Vagina (tissue), 2 donors: ENCODE data around the gene CDC14A.

Source experiments
- CTCF ChIP-seq, 3 experiments: fragments of 450-650 bp in 2 of 3; fragments of 200-600 bp in 1 of 3; sonication (generic) in 1 of 3; IDR thresholded peaks; one replicate each; pipeline ENCODE4 v1.5.1; 2017 to 2019; ENCODE audit warnings: antibody characterized with exemption in 3 of 3, mild to moderate bottlenecking in 2 of 3, moderate library complexity in 2 of 3
- POLR2AphosphoS5 ChIP-seq, 2 donors: sonication (generic); formaldehyde crosslinking; IDR thresholded peaks; one replicate each; pipeline ENCODE4 v1.9.0; 2017; ENCODE audit warnings: antibody characterized with exemption in 2 of 2, mild to moderate bottlenecking in 2 of 2, low read depth in 1 of 2; ENCODE audit not compliant: insufficient read depth in 1 of 2

GRCh38 chr1:100316622-100317021, 35.7 kb upstream of the CDC14A start:
- TF ChIP-seq CTCF (IDR thresholded peaks at IDR 0.05) (no peak), POLR2AphosphoS5 (IDR thresholded peaks at IDR 0.05; ENCODE audit: insufficient read depth in 1 of 2, low read depth in 1 of 2) (no peak)
